WTC11 (cell line): ENCODE data around the gene S100PBP. TPM values are rescaled to one million over a fixed set of nuclear protein-coding genes. Genes with fewer than 3 reads are reported as not detected.

Experiments
- ATAC-seq: fragments of 200-7000 bp; cut with Tn5 transposase; 2 replicates; pipeline ENCODE4 v1.10.0; 2021; ENCODE audit warnings: mild to moderate bottlenecking, moderate library complexity
- CTCF ChIA-PET: fragments of 300-600 bp; sonication (Branson Sonifier 250); formaldehyde crosslinking; loops from one replicate; lab custom pipeline; 2021; ENCODE audit warnings: antibody characterized with exemption; lab: Charles Lee
- POLR2A ChIA-PET: fragments of 350-600 bp; sonication (Branson Sonifier 250); formaldehyde crosslinking; loops from one replicate; lab custom pipeline; 2021; ENCODE audit warnings: antibody characterized with exemption; lab: Charles Lee
- DNase-seq: peaks from one replicate; pipeline ENCODE4 v3.0.0; 2021; ENCODE audit warnings: low spot score
- H3K27ac Mint-ChIP-seq: 2 replicates; pipeline ENCODE4 v1.8.0; 2021; ENCODE audit warnings: mixed read lengths
- H3K27me3 Mint-ChIP-seq: 2 replicates; pipeline ENCODE4 v1.8.0; 2021; ENCODE audit warnings: low read depth, mild to moderate bottlenecking, moderate library complexity, mixed read lengths
- H3K36me3 Mint-ChIP-seq: 2 replicates; pipeline ENCODE4 v1.8.0; 2021; ENCODE audit warnings: mixed read lengths
- H3K4me1 Mint-ChIP-seq: 2 replicates; pipeline ENCODE4 v1.8.0; 2022; ENCODE audit warnings: mixed read lengths
- H3K4me3 Mint-ChIP-seq: 2 replicates; pipeline ENCODE4 v1.8.0; 2021; ENCODE audit warnings: mild to moderate bottlenecking, moderate library complexity, mixed read lengths
- H3K9me3 Mint-ChIP-seq: 2 replicates; pipeline ENCODE4 v1.8.0; 2021; ENCODE audit warnings: mixed read lengths
- AFF4 ChIP-seq: sonication (generic); formaldehyde crosslinking; IDR thresholded peaks from 2 replicates; pipeline ENCODE4 v1.8.1; 2023; ENCODE audit warnings: mild to moderate bottlenecking, missing genetic modification reagents, borderline replicate concordance
- ATF2 ChIP-seq: sonication (generic); formaldehyde crosslinking; IDR thresholded peaks from 2 replicates; pipeline ENCODE4 v1.8.1; 2022; ENCODE audit warnings: low read depth, missing genetic modification reagents, borderline replicate concordance
- E2F1 ChIP-seq: sonication (generic); formaldehyde crosslinking; IDR thresholded peaks from 2 replicates; pipeline ENCODE4 v1.8.0; 2022; ENCODE audit warnings: mild to moderate bottlenecking, missing genetic modification reagents
- ESRRA ChIP-seq: sonication (generic); formaldehyde crosslinking; IDR thresholded peaks from 2 replicates; pipeline ENCODE4 v1.8.1; 2022; ENCODE audit warnings: mild to moderate bottlenecking, missing genetic modification reagents, borderline replicate concordance
- ETV6 ChIP-seq: sonication (generic); formaldehyde crosslinking; IDR thresholded peaks from 2 replicates; pipeline ENCODE4 v1.8.1; 2022; ENCODE audit warnings: mild to moderate bottlenecking, missing genetic modification reagents
- GABPB1 ChIP-seq: sonication (generic); formaldehyde crosslinking; IDR thresholded peaks from 2 replicates; pipeline ENCODE4 v1.8.1; 2023; ENCODE audit warnings: mild to moderate bottlenecking, missing genetic modification reagents
- HMGXB4 ChIP-seq: sonication (generic); formaldehyde crosslinking; IDR thresholded peaks from 2 replicates; pipeline ENCODE4 v1.8.1; 2023; ENCODE audit warnings: mild to moderate bottlenecking, moderate library complexity, missing genetic modification reagents
- IRF1 ChIP-seq: sonication (generic); formaldehyde crosslinking; IDR thresholded peaks from 2 replicates; pipeline ENCODE4 v1.8.0; 2023; ENCODE audit warnings: missing genetic modification reagents
- NFATC4 ChIP-seq: fragments of 250-450 bp; sonication (Bioruptor Pico); IDR thresholded peaks from 2 replicates; pipeline ENCODE4 v1.9.0; 2021; ENCODE audit warnings: mild to moderate bottlenecking
- NR3C1 ChIP-seq: sonication (generic); formaldehyde crosslinking; conservative IDR thresholded peaks from 2 replicates; pipeline ENCODE4 v1.8.1; 2023; ENCODE audit warnings: low read depth, mild to moderate bottlenecking, missing genetic modification reagents
- PRRX2 ChIP-seq: fragments of 250-450 bp; sonication (Bioruptor Pico); IDR thresholded peaks from 2 replicates; pipeline ENCODE4 v1.8.0; 2021; ENCODE audit warnings: mild to moderate bottlenecking
- RELA ChIP-seq: sonication (generic); formaldehyde crosslinking; IDR thresholded peaks from 2 replicates; pipeline ENCODE4 v1.8.1; 2022; ENCODE audit warnings: missing genetic modification reagents, mild to moderate bottlenecking, borderline replicate concordance
- SOX15 ChIP-seq: fragments of 250-450 bp; sonication (Bioruptor Pico); IDR thresholded peaks from 2 replicates; pipeline ENCODE4 v1.9.0; 2021; ENCODE audit warnings: mild to moderate bottlenecking
- TCF7 ChIP-seq: sonication (generic); formaldehyde crosslinking; IDR thresholded peaks from 2 replicates; pipeline ENCODE4 v1.8.0; 2022; ENCODE audit warnings: mild to moderate bottlenecking, low read depth, missing genetic modification reagents, moderate library complexity
- TEAD1 ChIP-seq: sonication (generic); formaldehyde crosslinking; IDR thresholded peaks from 2 replicates; pipeline ENCODE4 v1.8.0; 2022; ENCODE audit warnings: mild to moderate bottlenecking, missing genetic modification reagents
- ZBTB43 ChIP-seq: sonication (generic); formaldehyde crosslinking; IDR thresholded peaks from 2 replicates; pipeline ENCODE4 v1.8.1; 2023; ENCODE audit warnings: mild to moderate bottlenecking, missing genetic modification reagents
- ZNF121 ChIP-seq: sonication (generic); formaldehyde crosslinking; IDR thresholded peaks from 2 replicates; pipeline ENCODE4 v1.8.0; 2023; ENCODE audit warnings: missing genetic modification reagents
- ZNF423 ChIP-seq: fragments of 250-450 bp; sonication (Bioruptor Pico); IDR thresholded peaks from 2 replicates; pipeline ENCODE4 v2.1.2; 2022; ENCODE audit warnings: mild to moderate bottlenecking, moderate library complexity
- ZNF671 ChIP-seq: fragments of 250-450 bp; sonication (Bioruptor Pico); IDR thresholded peaks from 2 replicates; pipeline ENCODE4 v1.8.0; 2021; ENCODE audit warnings: mild to moderate bottlenecking
- ZSCAN18 ChIP-seq: fragments of 250-450 bp; sonication (Bioruptor Pico); IDR thresholded peaks from 2 replicates; pipeline ENCODE4 v2.1.2; 2022; ENCODE audit warnings: mild to moderate bottlenecking, moderate library complexity
- total RNA-seq: library from RNA; stranded (reverse); gene quantifications from 3 replicates; pipeline ENCODE4 v1.2.3, GENCODE V29; 2021

Gene S100PBP
- total RNA-seq, 1 experiment from 2014 or later, result 62.9 TPM

- no peak for TF ChIP-seq E2F1 (CRISPR knock-in tag)
- no peak for TF ChIP-seq NR3C1
- no peak for TF ChIP-seq GABPB1 (CRISPR knock-in tag)
- no peak for TF ChIP-seq AFF4 (CRISPR knock-in tag)
- no peak for TF ChIP-seq SOX15 (CRISPR knock-in tag)
These were observed 61.2 kb downstream of the S100PBP start (continued) for GRCh38 chr1:32878637-32879041.

GRCh38 chr1:32881291-32881690 is 63.8 kb downstream of the S100PBP start:
- no peak for ATAC-seq
- POLR2A ChIA-PET, result interaction anchor here (0.6 kb wide), 1 partner anchor 62 kb away, joined by 3 read pairs; no protein-coding TSS in a partner anchor
- peaks cover 22% of the 10 kb centered on the region for H3K4me1 Mint-ChIP-seq

More at GRCh38 chr1:32881291-32881690, 63.8 kb downstream of the S100PBP start:
- CTCF ChIA-PET, result interaction anchor here (1.2 to 3.4 kb wide), 6 partner anchors 8 to 205 kb away, joined by 3 to 27 read pairs (median 6); no protein-coding TSS in a partner anchor
- TF ChIP-seq HMGXB4 (CRISPR knock-in tag), result no peak
- TF ChIP-seq ESRRA (CRISPR knock-in tag), result no peak
- no peak for TF ChIP-seq ZBTB43
- TF ChIP-seq ZNF121 (CRISPR knock-in tag), result no peak
- TF ChIP-seq PRRX2, result no peak
- TF ChIP-seq RELA (CRISPR knock-in tag), result no peak
- no peak for TF ChIP-seq ZNF671 (CRISPR knock-in tag)
- no peak for TF ChIP-seq ATF2 (CRISPR knock-in tag)
- TF ChIP-seq TEAD1 (CRISPR knock-in tag), result no peak
- no peak for TF ChIP-seq ETV6
- TF ChIP-seq IRF1, result no peak
- TF ChIP-seq TCF7 (CRISPR knock-in tag), result no peak
- no peak for TF ChIP-seq ZSCAN18 (CRISPR knock-in tag)
- no peak for TF ChIP-seq NFATC4 (CRISPR knock-in tag)
- TF ChIP-seq ZNF423, result no peak
- TF ChIP-seq, all 79 proteins: peak for 0
- no peak overlapping the region for H3K27ac Mint-ChIP-seq
- no peak overlapping the region for H3K4me3 Mint-ChIP-seq
- H3K36me3 Mint-ChIP-seq, result no peaks in the 10 kb centered on the region
- H3K27me3 Mint-ChIP-seq, result peaks cover 28% of the 10 kb centered on the region
- DNase-seq, result no peak
- no peaks in the 10 kb centered on the region for H3K9me3 Mint-ChIP-seq
